Mucosa of stomach (tissue), 1 donor: ENCODE results near the gene TFR2.

Experiments
- H3K27me3 ChIP-seq: one replicate; pipeline ENCODE4 v1.7.0; 2013; ENCODE audit warnings: mild to moderate bottlenecking, low read length; ENCODE audit not compliant: control insufficient read depth, insufficient read depth
- H3K36me3 ChIP-seq: one replicate; pipeline ENCODE4 v1.7.0; 2013; ENCODE audit warnings: low read length; ENCODE audit not compliant: control insufficient read depth, insufficient read depth
- H3K4me1 ChIP-seq: one replicate; pipeline ENCODE4 v1.7.0; 2013; ENCODE audit warnings: mild to moderate bottlenecking, low read length; ENCODE audit not compliant: control insufficient read depth, insufficient read depth
- H3K4me3 ChIP-seq: one replicate; pipeline ENCODE4 v1.7.0; 2013; ENCODE audit warnings: low read length
- H3K9ac ChIP-seq: one replicate; pipeline ENCODE4 v1.7.0; 2013; ENCODE audit warnings: mild to moderate bottlenecking, low read length, moderate library complexity
- H3K9me3 ChIP-seq: one replicate; pipeline ENCODE4 v1.7.0; 2013; ENCODE audit warnings: mild to moderate bottlenecking, low read length, moderate library complexity; ENCODE audit not compliant: control insufficient read depth
- donor health status: Pancreatic carcinoma.

Gene TFR2

DNA sequence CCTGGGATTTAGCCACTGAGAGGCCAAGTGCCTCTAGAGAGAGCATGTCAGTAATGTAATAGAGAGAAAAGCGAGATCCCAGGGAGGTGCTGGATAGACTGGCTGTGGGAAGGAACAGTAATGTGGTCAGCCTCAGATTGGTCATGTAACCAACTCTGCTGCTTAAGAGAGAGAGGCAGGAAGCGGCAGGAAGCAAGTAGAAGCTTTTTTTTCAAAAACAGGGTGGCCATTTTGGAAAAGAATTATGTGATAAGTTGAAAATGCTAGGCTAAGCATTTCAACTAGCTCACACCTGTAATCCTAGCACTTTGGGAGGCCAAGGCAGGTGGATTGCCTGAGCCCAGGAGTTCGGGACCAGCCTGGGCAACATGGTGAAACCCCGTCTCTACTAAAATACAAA is 42.9 kb downstream of the TFR2 start:
- Histone ChIP-seq H3K36me3 (no peaks in the 10 kb centered on the region), H3K9ac (no peak overlapping the region)

DNA sequence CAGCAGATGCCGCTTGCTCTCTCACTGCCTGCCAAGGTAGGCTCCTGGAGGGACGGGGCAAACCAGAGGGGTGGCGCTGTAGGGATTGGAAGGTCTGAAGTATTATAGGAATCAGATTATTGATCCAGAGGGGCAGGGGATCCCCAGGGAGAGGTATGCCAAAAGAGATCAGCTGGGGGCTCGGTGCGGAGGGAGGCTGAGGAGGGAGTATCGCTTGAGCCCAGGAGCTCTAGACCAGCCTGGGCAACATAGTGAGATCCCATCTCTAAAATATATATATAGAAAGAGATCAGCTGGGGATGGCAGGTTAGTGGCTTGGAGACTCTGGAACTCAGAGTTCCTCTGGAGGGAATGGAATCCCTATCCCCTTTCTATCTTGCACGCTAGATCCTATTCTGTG is 46.2 kb downstream of the TFR2 start:
- Histone ChIP-seq H3K27me3 (peaks cover 6% of the 10 kb centered on the region), H3K36me3 (no peaks in the 10 kb centered on the region), H3K9ac (no peak overlapping the region), H3K9me3 (no peaks in the 10 kb centered on the region), H3K4me3 (no peak overlapping the region), H3K4me1 (no peaks in the 10 kb centered on the region)

More for the DNA sequence above, 42.9 kb downstream of the TFR2 start:
- H3K4me1 ChIP-seq = peaks cover 4% of the 10 kb centered on the region
- no peaks in the 10 kb centered on the region for H3K27me3 ChIP-seq
- no peak overlapping the region for H3K4me3 ChIP-seq
- no peaks in the 10 kb centered on the region for H3K9me3 ChIP-seq

- H3K9ac ChIP-seq = no peak overlapping the region
- H3K27me3 ChIP-seq = peaks cover 16% of the 10 kb centered on the region
- H3K36me3 ChIP-seq = no peaks in the 10 kb centered on the region
- no peak overlapping the region for H3K4me3 ChIP-seq
- H3K9me3 ChIP-seq = no peaks in the 10 kb centered on the region
- peaks cover 3% of the 10 kb centered on the region for H3K4me1 ChIP-seq
These were observed 49.8 kb downstream of the TFR2 start for GRCh38 chr7:100591596-100591995.

GRCh38 chr7:100590077-100590737 is 51.1 kb downstream of the TFR2 start:
- H3K36me3 ChIP-seq = no peaks in the 10 kb centered on the region
- H3K4me3 ChIP-seq = no peak overlapping the region
- H3K9ac ChIP-seq = no peak overlapping the region
- peaks cover 3% of the 10 kb centered on the region for H3K4me1 ChIP-seq
- peaks cover 16% of the 10 kb centered on the region for H3K27me3 ChIP-seq
- H3K9me3 ChIP-seq = no peaks in the 10 kb centered on the region

- H3K4me1 ChIP-seq = peaks cover 11% of the 10 kb centered on the region
- peak overlapping the region; percentile 39 for H3K9ac ChIP-seq
- no peaks in the 10 kb centered on the region for H3K36me3 ChIP-seq
- H3K9me3 ChIP-seq = no peaks in the 10 kb centered on the region
- H3K4me3 ChIP-seq = no peak overlapping the region
- peaks cover 16% of the 10 kb centered on the region for H3K27me3 ChIP-seq
These were observed 51.9 kb downstream of the TFR2 start for GRCh38 chr7:100589341-100589947.

DNA sequence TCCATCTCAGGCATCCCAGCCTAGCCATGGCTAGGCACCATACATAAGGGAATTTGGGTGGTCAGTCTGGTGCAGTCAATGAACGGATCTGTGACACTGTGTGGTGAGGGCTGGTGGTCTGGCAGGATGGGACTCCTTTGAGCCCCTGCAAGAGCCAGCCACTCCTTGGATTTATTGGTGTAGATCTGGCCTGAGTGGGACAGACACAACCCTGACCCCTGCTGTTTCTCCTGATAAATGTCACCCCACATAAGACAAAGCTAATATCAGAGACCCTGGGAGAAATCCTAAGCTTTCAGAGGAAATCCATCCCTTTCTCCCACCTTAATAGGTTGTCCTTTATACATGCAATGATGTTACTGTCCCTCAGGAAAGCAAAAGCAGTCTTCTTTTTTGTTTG is 52.9 kb downstream of the TFR2 start:
- no peaks in the 10 kb centered on the region for H3K36me3 ChIP-seq
- no peak overlapping the region for H3K4me3 ChIP-seq
- H3K27me3 ChIP-seq = peaks cover 16% of the 10 kb centered on the region
- H3K9me3 ChIP-seq = no peaks in the 10 kb centered on the region
- no peak overlapping the region for H3K9ac ChIP-seq
- H3K4me1 ChIP-seq = peaks cover 21% of the 10 kb centered on the region

- Histone ChIP-seq H3K4me3 (peak within 1 kb of the TSS; percentile 66), H3K9ac (peak within 1 kb of the TSS; percentile 84), H3K9me3 (no peaks in the 10 kb centered on the region), H3K36me3 (peaks cover 8% of the 10 kb centered on the region), H3K4me1 (peaks cover 39% of the 10 kb centered on the region), H3K27me3 (peaks cover 16% of the 10 kb centered on the region)
These were observed 54.9 kb downstream of the TFR2 start, which contains the start of gene FBXO24 for GRCh38 chr7:100586266-100587025. TSS of gene FBXO24 (plus strand) at chr7:100586328. CDS start at chr7:100586626, 298 bp downstream.

- Histone ChIP-seq H3K9ac (peak within 1 kb of the TSS; percentile 84), H3K4me1 (peaks cover 39% of the 10 kb centered on the region), H3K9me3 (no peaks in the 10 kb centered on the region), H3K4me3 (peak within 1 kb of the TSS; percentile 66), H3K27me3 (peaks cover 15% of the 10 kb centered on the region), H3K36me3 (peaks cover 12% of the 10 kb centered on the region)
These were observed 55.7 kb downstream of the TFR2 start, which contains the start of gene LRCH4 for GRCh38 chr7:100585511-100586265. TSS of gene LRCH4 (minus strand) at chr7:100586129. CDS start at chr7:100586100, 29 bp downstream.

DNA sequence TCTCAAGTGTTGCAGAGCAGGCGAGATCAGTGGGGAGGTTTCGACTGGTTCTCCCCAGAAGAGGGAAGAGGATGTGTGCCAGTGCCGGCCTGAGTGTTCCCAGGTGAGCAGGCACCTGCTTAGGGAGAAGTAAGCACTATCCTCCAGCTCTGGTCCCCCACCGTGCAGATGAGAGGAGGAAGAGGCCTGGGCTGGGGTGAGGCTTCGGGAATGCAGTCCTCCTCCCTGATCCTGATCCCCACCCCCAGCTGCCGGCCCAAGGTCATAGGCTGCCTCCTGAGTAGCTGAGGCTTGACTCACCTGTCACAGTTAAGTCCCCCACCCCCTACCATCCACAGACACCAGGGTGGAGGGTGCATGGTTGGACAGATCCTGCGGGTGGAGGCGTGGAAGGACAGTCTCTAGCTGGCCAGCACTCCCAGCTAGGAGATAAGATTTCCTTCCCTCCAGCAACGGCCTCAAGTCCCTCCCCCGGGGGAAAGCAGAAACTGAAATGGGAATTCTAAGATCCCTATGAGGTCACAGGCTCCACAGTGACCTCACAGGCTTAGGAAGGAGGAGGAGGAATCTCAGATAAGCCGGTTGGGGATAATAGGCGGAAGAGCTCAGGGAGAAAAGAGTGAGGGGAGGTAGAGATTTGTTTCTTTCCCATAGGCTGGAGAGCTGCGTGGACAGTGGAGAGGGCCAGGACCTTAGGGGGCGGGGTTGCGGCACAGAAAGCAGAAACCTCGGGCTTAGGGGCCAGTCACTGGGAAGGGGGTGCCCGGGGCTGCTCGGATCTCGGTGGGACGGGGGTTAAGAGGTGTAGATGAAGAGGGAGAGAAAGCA is 56.5 kb downstream of the TFR2 start:
- Histone ChIP-seq H3K36me3 (peaks cover 20% of the 10 kb centered on the region), H3K27me3 (peaks cover 7% of the 10 kb centered on the region), H3K9me3 (no peaks in the 10 kb centered on the region), H3K9ac (peak overlapping the region; percentile 84), H3K4me1 (peaks cover 39% of the 10 kb centered on the region), H3K4me3 (peak overlapping the region; percentile 66)

DNA sequence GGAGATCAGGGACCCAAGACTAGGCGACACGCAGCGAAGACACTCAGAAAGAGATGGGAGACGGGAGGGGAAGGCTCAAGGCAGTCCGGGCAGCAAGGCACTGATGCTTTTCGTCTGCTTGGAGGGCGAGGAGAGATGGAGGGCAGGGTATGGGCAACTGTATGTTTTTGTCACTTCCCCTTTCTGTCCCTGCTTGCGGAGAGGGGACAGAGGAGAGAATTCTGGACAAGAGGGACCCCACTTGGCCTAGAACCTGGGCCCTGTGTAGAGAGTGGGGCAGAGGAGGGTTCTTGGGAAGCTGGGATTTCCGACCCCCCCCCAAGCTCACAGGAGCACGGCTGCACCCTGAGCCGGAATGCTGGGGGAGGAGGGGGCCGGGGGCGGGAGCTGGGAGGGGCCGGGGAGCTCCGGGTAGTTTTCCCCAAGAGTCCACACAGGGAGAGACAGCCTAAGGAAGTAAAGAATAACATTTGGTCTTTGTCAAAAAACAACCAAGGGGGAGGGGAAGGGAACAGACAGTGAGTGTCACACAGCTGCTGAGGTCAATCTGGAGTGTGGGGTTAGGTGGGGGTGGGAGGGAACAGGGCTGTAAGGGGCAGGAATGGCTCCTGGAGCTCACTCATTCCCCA is 57.2 kb downstream of the TFR2 start:
- Histone ChIP-seq H3K9ac (peak overlapping the region; percentile 84), H3K4me1 (peaks cover 39% of the 10 kb centered on the region), H3K4me3 (peak overlapping the region; percentile 66), H3K27me3 (no peaks in the 10 kb centered on the region), H3K9me3 (no peaks in the 10 kb centered on the region), H3K36me3 (peaks cover 22% of the 10 kb centered on the region)
